ENCODE measurements around the gene P2RY6. TPM values are rescaled to one million over a fixed set of nuclear protein-coding genes. Genes with fewer than 3 reads are reported as not detected.
"Not testable (repeated sequence)": the region's sequence is repeated elsewhere in the genome, so short reads cannot be mapped to it uniquely, and the experiment has no call there.

Gene P2RY6
- total RNA-seq, 4 donors from 2014 or later, result 0.46 to 0.81 TPM; not detected in 2

DNA sequence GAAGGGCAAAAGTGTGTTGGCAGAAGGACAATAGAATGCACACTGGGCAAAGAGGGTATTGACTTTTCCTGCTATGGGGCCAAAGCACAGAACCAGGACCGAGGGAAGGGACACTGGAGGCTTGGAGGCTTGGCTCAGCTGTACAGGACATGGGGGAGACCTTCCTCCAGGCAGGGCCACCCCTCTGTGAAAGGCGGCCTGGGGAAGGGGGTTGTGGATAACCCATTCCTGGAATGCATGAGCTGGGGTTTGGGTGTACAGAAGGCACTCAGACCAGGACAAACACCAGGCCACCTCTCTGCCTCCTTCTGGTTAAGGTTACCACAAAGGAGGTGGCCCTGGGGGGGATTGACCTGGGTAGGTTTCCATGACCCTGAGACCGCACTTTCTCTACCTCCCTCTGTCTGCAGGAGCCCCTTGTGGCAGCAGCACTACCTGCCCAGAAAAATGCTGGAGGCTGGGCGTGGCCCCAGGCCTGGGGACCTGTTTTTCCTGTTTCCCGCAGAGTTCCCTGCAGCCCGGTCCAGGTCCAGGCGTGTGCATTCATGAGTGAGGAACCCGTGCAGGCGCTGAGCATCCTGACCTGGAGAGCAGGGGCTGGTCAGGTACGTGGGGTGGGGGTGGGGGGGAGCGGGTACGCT is 44.4 kb upstream of the P2RY6 start:
- TF ChIP-seq, protein P1, sequence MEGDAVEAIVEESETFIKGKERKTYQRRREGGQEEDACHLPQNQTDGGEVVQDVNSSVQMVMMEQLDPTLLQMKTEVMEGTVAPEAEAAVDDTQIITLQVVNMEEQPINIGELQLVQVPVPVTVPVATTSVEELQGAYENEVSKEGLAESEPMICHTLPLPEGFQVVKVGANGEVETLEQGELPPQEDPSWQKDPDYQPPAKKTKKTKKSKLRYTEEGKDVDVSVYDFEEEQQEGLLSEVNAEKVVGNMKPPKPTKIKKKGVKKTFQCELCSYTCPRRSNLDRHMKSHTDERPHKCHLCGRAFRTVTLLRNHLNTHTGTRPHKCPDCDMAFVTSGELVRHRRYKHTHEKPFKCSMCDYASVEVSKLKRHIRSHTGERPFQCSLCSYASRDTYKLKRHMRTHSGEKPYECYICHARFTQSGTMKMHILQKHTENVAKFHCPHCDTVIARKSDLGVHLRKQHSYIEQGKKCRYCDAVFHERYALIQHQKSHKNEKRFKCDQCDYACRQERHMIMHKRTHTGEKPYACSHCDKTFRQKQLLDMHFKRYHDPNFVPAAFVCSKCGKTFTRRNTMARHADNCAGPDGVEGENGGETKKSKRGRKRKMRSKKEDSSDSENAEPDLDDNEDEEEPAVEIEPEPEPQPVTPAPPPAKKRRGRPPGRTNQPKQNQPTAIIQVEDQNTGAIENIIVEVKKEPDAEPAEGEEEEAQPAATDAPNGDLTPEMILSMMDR (IDR thresholded peaks at IDR 0.05), result no peak
- no peak for TF ChIP-seq POLR2A (IDR thresholded peaks at IDR 0.05)
- DNase-seq (ENCODE audit: low spot score in 2 of 2), result peak; percentile 49 to 86
- 49 to 58% methylated on average over 9 to 12 of the region's 12 CpGs for WGBS, 2 donors
- H3K4me3 ChIP-seq (ENCODE audit: low read depth, poor library complexity, severe bottlenecking), result no peak overlapping the region
- intact Hi-C loops (cut with DNase I; ENCODE audit: low total_unique reads), result no loop called here

DNA sequence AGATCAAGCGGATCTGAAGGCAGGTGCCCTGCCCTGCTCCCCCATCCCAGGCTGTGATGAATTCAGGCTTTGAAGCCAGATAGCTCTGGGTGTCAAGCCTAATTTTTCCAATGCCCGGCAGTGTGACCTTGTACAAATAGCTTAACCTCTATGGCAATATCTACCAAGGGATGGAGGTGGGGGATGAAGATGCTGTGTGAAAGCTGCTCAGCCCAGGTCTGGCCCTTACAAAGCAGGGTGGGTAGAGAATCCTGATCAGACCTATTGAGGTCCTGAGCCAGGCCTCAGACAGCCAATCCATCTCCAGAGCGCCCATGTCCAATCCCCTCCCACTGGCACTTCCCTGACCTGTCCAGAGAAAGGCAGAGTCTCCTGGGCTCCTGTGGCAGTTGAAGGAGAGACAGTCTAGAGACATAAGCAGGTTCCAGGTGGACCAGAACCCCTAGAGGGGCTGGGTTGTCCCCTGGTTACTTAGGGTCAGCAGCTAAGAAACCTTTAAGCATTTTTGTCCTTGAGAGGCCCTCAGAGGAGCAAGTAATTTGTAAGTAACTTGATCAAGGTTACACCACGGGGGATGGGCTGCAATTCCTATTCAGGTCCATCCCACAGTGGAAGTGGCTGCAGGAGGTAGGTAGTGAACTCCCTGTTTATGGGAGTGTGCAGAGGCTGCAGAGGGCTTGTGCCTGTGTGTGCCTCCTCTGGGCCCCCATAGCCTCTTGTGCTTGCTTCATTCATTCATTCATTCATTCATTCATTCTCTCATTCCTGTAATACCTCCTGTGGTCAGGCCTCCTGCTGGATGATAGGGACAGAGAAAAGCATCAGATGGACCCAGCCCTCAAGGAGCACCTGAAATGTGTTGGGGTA is 43.6 kb upstream of the P2RY6 start:
- 53 to 74% methylated on average over 4 of the region's 4 CpGs for WGBS, 2 donors
- DNase-seq (ENCODE audit: low spot score in 2 of 2), result peak in 1 of 2 donors; percentile 46
- H3K4me3 ChIP-seq (ENCODE audit: low read depth, poor library complexity, severe bottlenecking), result no peak overlapping the region
- no peak for TF ChIP-seq POLR2A (IDR thresholded peaks at IDR 0.05)
- TF ChIP-seq, protein P1 (IDR thresholded peaks at IDR 0.05), result no peak
- intact Hi-C loops (cut with DNase I; ENCODE audit: low total_unique reads), result no loop called here

DNA sequence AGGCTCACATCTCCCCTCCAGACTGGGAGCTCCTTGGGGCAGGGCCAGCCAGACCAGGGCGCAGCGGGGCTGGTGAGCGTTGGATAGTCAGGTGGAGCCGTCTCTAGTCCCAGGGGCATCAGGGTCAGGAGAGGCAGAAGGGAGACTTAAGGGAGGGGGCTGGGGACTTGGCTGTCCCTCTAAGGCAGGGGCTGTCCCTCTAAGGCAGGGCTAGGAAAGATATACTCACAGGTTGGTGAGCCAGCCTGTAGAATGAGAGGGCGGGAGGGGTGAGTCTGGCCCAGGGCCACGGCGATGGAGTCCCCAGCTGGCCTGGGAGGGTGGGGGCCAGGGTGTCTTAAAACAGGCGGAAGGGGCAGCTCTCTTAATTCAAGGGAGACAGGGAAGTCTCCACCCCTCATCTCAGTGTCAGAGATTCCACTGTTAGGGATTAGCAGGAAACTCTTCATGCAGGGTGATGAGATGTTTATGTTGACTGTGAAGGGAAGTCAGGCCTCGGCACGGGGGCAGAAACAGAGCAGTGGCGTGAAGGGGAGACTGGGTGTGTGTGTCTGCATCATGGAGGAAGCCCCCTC is 42.7 kb upstream of the P2RY6 start:
- intact Hi-C loops (cut with DNase I; ENCODE audit: low total_unique reads), result no loop called here
- DNase-seq (ENCODE audit: low spot score in 2 of 2), result peak in 1 of 2 donors; percentile 69
- 63 to 73% methylated on average over 11 of the region's 11 CpGs for WGBS, 2 donors
- H3K4me3 ChIP-seq (ENCODE audit: low read depth, poor library complexity, severe bottlenecking), result no peak overlapping the region
- TF ChIP-seq POLR2A (IDR thresholded peaks at IDR 0.05), result no peak
- TF ChIP-seq, protein P1 (IDR thresholded peaks at IDR 0.05), result no peak

DNA sequence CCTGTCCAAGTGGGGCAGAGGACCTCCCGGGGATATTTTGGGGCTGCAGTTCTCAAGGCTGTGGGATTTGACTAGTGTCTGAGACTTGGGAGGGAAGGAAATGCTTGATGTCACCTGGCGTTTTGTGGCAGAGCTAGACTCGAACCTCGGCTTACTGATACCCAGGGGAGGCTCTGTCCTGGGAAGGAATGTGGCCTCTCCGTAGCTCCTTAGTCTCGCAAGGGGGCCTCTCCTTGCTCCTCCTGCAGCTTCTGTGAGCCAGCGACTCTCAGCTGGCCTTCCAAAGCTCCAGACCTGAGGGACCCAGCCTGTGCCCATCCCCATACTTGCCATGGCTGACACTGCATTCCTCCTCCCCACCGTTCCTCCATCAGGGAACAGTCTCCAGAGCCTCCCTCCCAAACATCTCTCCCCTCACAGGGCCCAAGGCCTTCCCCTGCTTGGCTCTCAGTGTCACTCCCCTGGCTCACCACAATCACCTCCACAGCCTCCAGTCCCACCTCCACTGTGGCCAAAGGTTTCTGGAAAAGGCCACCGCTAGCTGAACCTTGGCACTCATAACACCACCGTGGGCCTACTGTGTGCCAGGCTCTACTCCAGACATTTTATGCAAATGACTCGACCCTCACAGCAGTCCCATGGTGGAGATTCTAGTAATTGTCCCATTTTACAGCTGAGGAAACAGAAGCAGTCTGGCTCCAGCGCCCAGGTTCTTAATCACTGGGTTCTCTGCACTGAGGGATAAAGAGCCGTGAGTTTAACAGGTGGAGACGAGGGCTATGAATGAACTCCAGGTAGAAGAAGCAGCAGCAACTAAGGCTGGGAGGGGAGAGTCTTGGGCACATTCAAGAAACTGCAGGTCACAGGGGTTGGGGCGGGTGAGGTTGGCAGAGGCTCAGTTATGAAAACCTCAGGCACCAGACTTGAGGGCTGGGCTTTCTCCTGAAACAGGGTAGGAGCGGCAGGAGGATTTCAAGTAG is 42.0 kb upstream of the P2RY6 start:
- peak in 1 of 2 donors; percentile 68 for DNase-seq (ENCODE audit: low spot score in 2 of 2)
- intact Hi-C loops (cut with DNase I; ENCODE audit: low total_unique reads), result loop anchor here (10.0 kb wide), 1 partner anchor 45 kb away; no protein-coding TSS in a partner anchor
- no peak for TF ChIP-seq POLR2A (IDR thresholded peaks at IDR 0.05)
- TF ChIP-seq, protein P1 (IDR thresholded peaks at IDR 0.05), result no peak
- 69 to 76% methylated on average over 16 of the region's 16 CpGs for WGBS, 2 donors
- no peak overlapping the region for H3K4me3 ChIP-seq (ENCODE audit: low read depth, poor library complexity, severe bottlenecking)

DNA sequence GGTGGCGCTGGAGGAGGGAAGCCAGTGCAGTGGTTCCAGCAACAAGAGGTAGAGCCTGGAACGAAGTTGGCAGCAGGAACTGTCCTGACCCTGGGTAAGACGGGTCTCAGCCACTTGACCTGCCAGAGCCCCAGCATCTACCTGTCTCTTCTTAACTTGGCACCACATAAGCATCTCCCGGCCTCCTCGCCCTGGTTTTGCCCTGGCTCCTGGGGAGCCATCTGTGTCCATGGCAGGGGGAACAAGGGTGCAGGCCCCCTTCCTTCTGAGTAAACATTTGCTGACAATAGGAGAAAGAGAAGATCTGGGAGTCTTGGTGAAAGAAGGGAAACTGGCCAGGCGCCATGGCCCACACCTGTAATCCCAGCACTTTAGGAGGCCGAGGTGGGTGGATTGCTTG is 41.2 kb upstream of the P2RY6 start:
- H3K4me3 ChIP-seq (ENCODE audit: low read depth, poor library complexity, severe bottlenecking), result no peak overlapping the region
- intact Hi-C loops (cut with DNase I; ENCODE audit: low total_unique reads), result loop anchor here (10.0 kb wide), 1 partner anchor 46 kb away; no protein-coding TSS in a partner anchor
- TF ChIP-seq, protein P1 (IDR thresholded peaks at IDR 0.05), result no peak
- TF ChIP-seq POLR2A (IDR thresholded peaks at IDR 0.05), result no peak
- WGBS, 2 donors, result 90 to 91% methylated on average over 7 of the region's 7 CpGs
- peak in 1 of 2 donors; percentile 50 for DNase-seq (ENCODE audit: low spot score in 2 of 2)

DNA sequence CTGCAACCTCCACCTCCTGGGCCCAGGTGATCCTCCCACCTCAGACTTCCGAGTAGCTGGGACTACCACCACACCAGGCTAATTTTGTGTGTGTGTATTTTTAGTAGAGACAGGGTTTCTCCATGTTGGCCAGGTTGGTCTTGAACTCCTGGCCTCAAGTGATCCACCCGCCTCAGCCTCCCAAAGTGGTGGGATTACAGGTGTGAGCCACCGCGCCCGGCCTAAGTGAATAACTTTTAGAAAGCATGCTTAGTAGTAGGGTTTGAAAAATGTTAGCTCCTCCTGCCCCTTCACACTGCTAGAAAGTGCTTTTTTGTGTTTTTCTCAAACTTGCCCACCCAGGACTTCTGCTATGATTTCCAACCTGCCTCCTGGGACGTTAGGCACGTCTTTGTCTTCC is 39.7 kb upstream of the P2RY6 start:
- peak in 1 of 2 donors; percentile 52 for DNase-seq (ENCODE audit: low spot score in 2 of 2)
- intact Hi-C loops (cut with DNase I; ENCODE audit: low total_unique reads), result loop anchor here (10.0 kb wide), 1 partner anchor 48 kb away; no protein-coding TSS in a partner anchor
- WGBS, 2 donors, result 98 to 99% methylated on average over 7 of the region's 7 CpGs
- not testable (repeated sequence) for H3K4me3 ChIP-seq (ENCODE audit: low read depth, poor library complexity, severe bottlenecking)

Data from lower leg skin (tissue), 4 donors.